Keratinocyte (primary cell): ENCODE results near the gene BID. TPM values are rescaled to one million over a fixed set of nuclear protein-coding genes. Genes with fewer than 3 reads are reported as not detected.

ENCODE experiments used
- DNase-seq: peaks from one replicate; pipeline ENCODE4 v3.0.0-alpha.2; 2011; ENCODE audit warnings: low read depth, missing footprints, low spot score
- FAIRE-seq: peaks from 2 replicates; lab custom pipeline; 2011; peaks lifted over from hg19 to GRCh38; lab: Jason Lieb, UNC
- H2AFZ ChIP-seq: 2 replicates; pipeline ENCODE4 v1.6.0; 2012; ENCODE audit warnings: low read length, control low read depth, inconsistent platforms; ENCODE audit not compliant: control insufficient read depth
- H3K27ac ChIP-seq: 2 replicates; pipeline ENCODE4 v1.5.1; 2011; ENCODE audit warnings: low read length; ENCODE audit not compliant: control insufficient read depth, insufficient read depth
- H3K27me3 ChIP-seq: 3 replicates; pipeline ENCODE4 v1.6.0; 2011; ENCODE audit warnings: low read length; ENCODE audit not compliant: control insufficient read depth, insufficient read depth; ENCODE audit errors: extremely low read depth
- H3K36me3 ChIP-seq, 2 experiments: 2 replicates in 1 of 2; 3 replicates in 1 of 2; pipeline ENCODE4 v1.5.1; 2011; ENCODE audit warnings: low read length in 2 of 2, mild to moderate bottlenecking in 1 of 2; ENCODE audit not compliant: control insufficient read depth in 2 of 2, insufficient read depth in 2 of 2; ENCODE audit errors: extremely low read depth in 1 of 2
- H3K4me1 ChIP-seq: 3 replicates; pipeline ENCODE4 v1.5.1; 2011; ENCODE audit warnings: low read length; ENCODE audit not compliant: control insufficient read depth, insufficient read depth; ENCODE audit errors: extremely low read depth
- H3K4me2 ChIP-seq: 3 replicates; pipeline ENCODE4 v1.6.0; 2011; ENCODE audit warnings: low read depth, low read length; ENCODE audit not compliant: control insufficient read depth, insufficient read depth; ENCODE audit errors: extremely low read depth
- H3K4me3 ChIP-seq, 3 experiments: fragments of 200-600 bp in 1 of 3; sonication (generic) in 1 of 3; 2 replicates in 2 of 3; 3 replicates in 1 of 3; pipeline ENCODE4 v1.5.1; 2011 to 2016; ENCODE audit warnings: low read length in 3 of 3, mild to moderate bottlenecking in 3 of 3, control low read depth in 2 of 3, inconsistent platforms in 1 of 3, low read depth in 1 of 3, mixed read lengths in 1 of 3, mixed run types in 1 of 3, moderate library complexity in 1 of 3; ENCODE audit not compliant: control insufficient read depth in 2 of 3, insufficient read depth in 2 of 3; ENCODE audit errors: extremely low read depth in 1 of 3
- H3K79me2 ChIP-seq: 2 replicates; pipeline ENCODE4 v1.6.0; 2012; ENCODE audit warnings: low read length; ENCODE audit not compliant: control insufficient read depth, insufficient read depth
- H3K9ac ChIP-seq: 3 replicates; pipeline ENCODE4 v1.6.0; 2011; ENCODE audit warnings: low read length; ENCODE audit not compliant: control insufficient read depth, insufficient read depth; ENCODE audit errors: extremely low read depth
- H3K9me1 ChIP-seq: 3 replicates; pipeline ENCODE4 v1.6.0; 2011; ENCODE audit warnings: low read length; ENCODE audit not compliant: control insufficient read depth, insufficient read depth; ENCODE audit errors: extremely low read depth
- H3K9me3 ChIP-seq: 2 replicates; pipeline ENCODE4 v1.5.1; 2012; ENCODE audit warnings: low read depth, low read length; ENCODE audit not compliant: control insufficient read depth
- H4K20me1 ChIP-seq: 3 replicates; pipeline ENCODE4 v1.6.0; 2011; ENCODE audit warnings: low read length; ENCODE audit not compliant: control insufficient read depth, insufficient read depth; ENCODE audit errors: extremely low read depth
- EZH2 ChIP-seq: IDR thresholded peaks from one replicate; pipeline ENCODE4 v1.6.1; 2012; ENCODE audit warnings: inconsistent platforms, mild to moderate bottlenecking, low read length, moderate library complexity
- dilution Hi-C: fragments of 300-500 bp; cut with MboI; formaldehyde crosslinking; loops from one replicate; pipeline ENCODE4 v1.7.0; 2020; ENCODE audit warnings: low sequenced_read_pairs; ENCODE audit not compliant: extremely low pct_ligation_motif_present
- polyA plus RNA-seq, 5 experiments: library from polyadenylated mRNA; depleted of rRNA in 3 of 5; stranded (reverse) in 3 of 5; stranded (forward) in 1 of 5; unstranded in 1 of 5; fragments of >200 nt; gene quantifications; 1 replicate in 1 of 5; 2 replicates in 3 of 5; 3 replicates in 1 of 5; pipeline versions ENCODE4 v1.2.1 to v1.2.3, GENCODE V29; 2011 to 2012; ENCODE audit warnings: missing spikeins in 2 of 5, low read depth in 1 of 5, low replicate concordance in 1 of 5
- TF ChIP-seq, protein P1 (sequence below), 3 experiments: IDR thresholded peaks in 1 of 3; conservative IDR thresholded peaks in 1 of 3; optimal IDR thresholded peaks in 1 of 3; 2 replicates in 2 of 3; 3 replicates in 1 of 3; pipeline versions ENCODE3 to v1.5.1; 2011; ENCODE audit warnings: low read length in 3 of 3, mild to moderate bottlenecking in 3 of 3, moderate library complexity in 2 of 3, control low read depth in 1 of 3, inconsistent platforms in 1 of 3; ENCODE audit not compliant: insufficient read depth in 2 of 3; ENCODE audit errors: extremely low read depth in 1 of 3

BID gene
- polyA plus RNA-seq, 1 donor (not counting 4 experiments of a cell fraction or from before 2014, with no cell fraction given) = 46.0 TPM

GRCh38 chr22:17803609-17804270 is 29.5 kb upstream of the BID start:
- H3K27me3 ChIP-seq = no peaks in the 10 kb centered on the region
- dilution Hi-C loops = no loop called here
- H3K9ac ChIP-seq = peak overlapping the region; percentile 36
- no peak for DNase-seq
- H3K79me2 ChIP-seq = no peaks in the 10 kb centered on the region
- TF ChIP-seq, protein P1, sequence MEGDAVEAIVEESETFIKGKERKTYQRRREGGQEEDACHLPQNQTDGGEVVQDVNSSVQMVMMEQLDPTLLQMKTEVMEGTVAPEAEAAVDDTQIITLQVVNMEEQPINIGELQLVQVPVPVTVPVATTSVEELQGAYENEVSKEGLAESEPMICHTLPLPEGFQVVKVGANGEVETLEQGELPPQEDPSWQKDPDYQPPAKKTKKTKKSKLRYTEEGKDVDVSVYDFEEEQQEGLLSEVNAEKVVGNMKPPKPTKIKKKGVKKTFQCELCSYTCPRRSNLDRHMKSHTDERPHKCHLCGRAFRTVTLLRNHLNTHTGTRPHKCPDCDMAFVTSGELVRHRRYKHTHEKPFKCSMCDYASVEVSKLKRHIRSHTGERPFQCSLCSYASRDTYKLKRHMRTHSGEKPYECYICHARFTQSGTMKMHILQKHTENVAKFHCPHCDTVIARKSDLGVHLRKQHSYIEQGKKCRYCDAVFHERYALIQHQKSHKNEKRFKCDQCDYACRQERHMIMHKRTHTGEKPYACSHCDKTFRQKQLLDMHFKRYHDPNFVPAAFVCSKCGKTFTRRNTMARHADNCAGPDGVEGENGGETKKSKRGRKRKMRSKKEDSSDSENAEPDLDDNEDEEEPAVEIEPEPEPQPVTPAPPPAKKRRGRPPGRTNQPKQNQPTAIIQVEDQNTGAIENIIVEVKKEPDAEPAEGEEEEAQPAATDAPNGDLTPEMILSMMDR (optimal IDR thresholded peaks at IDR 0.05 in 1 of 3, IDR thresholded peaks at IDR 0.05 in 1 of 3, conservative IDR thresholded peaks at IDR 0.05 in 1 of 3; ENCODE audit: extremely low read depth in 1 of 3, insufficient read depth in 2 of 3, low read length in 3 of 3) = peak in 1 of 3 experiments; percentile 33
- no peak for TF ChIP-seq EZH2
- H3K4me1 ChIP-seq = peaks cover 17% of the 10 kb centered on the region
- H3K4me2 ChIP-seq = peak overlapping the region; percentile 66
- peak overlapping the region; percentile 70 for H3K27ac ChIP-seq
- peak overlapping the region; percentile 21 for H2AFZ ChIP-seq
- peak; percentile 94 for FAIRE-seq
- H3K4me3 ChIP-seq = no peak overlapping the region
- peaks cover 21 to 25% of the 10 kb centered on the region in 2 experiments for H3K36me3 ChIP-seq
- no peaks in the 10 kb centered on the region for H3K9me3 ChIP-seq
- H3K9me1 ChIP-seq = no peaks in the 10 kb centered on the region
- H4K20me1 ChIP-seq = no peaks in the 10 kb centered on the region

DNA sequence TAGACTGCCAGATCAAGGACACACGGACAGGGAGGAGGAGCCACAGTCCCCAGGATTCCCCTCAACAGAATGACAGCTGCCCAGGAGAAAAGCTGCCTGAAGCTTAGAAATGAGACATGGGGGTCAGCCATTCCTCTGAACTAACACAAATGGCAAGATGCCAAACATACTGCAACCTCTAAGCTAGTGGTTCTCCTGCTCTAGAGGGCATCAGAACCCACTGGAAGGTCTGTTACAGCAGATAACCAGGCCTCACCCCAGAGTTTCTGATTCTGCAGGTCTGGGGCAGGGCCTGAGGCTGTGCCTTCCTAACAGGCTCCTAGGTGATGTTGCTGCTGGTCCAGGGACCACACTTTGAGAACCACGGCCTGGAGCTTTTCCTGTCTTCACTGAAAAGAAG is 28.6 kb upstream of the BID start:
- no peaks in the 10 kb centered on the region for H3K9me1 ChIP-seq
- TF ChIP-seq EZH2 = no peak
- TF ChIP-seq, protein P1 (optimal IDR thresholded peaks at IDR 0.05 in 1 of 3, IDR thresholded peaks at IDR 0.05 in 1 of 3, conservative IDR thresholded peaks at IDR 0.05 in 1 of 3; ENCODE audit: extremely low read depth in 1 of 3, insufficient read depth in 2 of 3, low read length in 3 of 3) = no peak
- H2AFZ ChIP-seq = no peak overlapping the region
- H3K4me2 ChIP-seq = no peak overlapping the region
- peaks cover 14 to 25% of the 10 kb centered on the region in 2 experiments for H3K36me3 ChIP-seq
- H3K4me1 ChIP-seq = peaks cover 17% of the 10 kb centered on the region
- DNase-seq (no peak), FAIRE-seq (no peak)
- H3K4me3 ChIP-seq = no peak overlapping the region
- no peaks in the 10 kb centered on the region for H3K27me3 ChIP-seq
- H3K27ac ChIP-seq = no peak overlapping the region
- dilution Hi-C loops = no loop called here
- H3K9ac ChIP-seq = no peak overlapping the region
- no peaks in the 10 kb centered on the region for H3K9me3 ChIP-seq
- H4K20me1 ChIP-seq = no peaks in the 10 kb centered on the region
- H3K79me2 ChIP-seq = no peaks in the 10 kb centered on the region
